MM.1S (cell line): ENCODE results near the gene CCHCR1.

Experiments used
- CTCF ChIP-seq: fragments of 300-600 bp; sonication (generic); IDR thresholded peaks from 2 replicates; pipeline ENCODE4 v1.5.1; 2016; ENCODE audit warnings: antibody characterized with exemption, low read length, mixed read lengths
- EZH2 ChIP-seq: fragments of 300-600 bp; sonication (generic); optimal IDR thresholded peaks from 2 replicates; pipeline ENCODE3; 2017; ENCODE audit warnings: low read depth, mild to moderate bottlenecking, antibody characterized with exemption, low read length, mixed read lengths

- TF ChIP-seq CTCF: no peak
- no peak for TF ChIP-seq EZH2
These were observed 36.6 kb upstream of the CCHCR1 start for GRCh38 chr6:31194061-31194834.
